ENCODE measurements around the gene SCAMP3. TPM values are rescaled to one million over a fixed set of nuclear protein-coding genes. Genes with fewer than 3 reads are reported as not detected.
A peak's percentile ranks its signal among the peaks of the same experiment; 100 is the strongest.
"Not testable (repeated sequence)": the region's sequence is repeated elsewhere in the genome, so short reads cannot be mapped to it uniquely, and the experiment has no call there.

SCAMP3 gene
- total RNA-seq, 2 donors from 2014 or later, result 98.9 to 107 TPM

DNA sequence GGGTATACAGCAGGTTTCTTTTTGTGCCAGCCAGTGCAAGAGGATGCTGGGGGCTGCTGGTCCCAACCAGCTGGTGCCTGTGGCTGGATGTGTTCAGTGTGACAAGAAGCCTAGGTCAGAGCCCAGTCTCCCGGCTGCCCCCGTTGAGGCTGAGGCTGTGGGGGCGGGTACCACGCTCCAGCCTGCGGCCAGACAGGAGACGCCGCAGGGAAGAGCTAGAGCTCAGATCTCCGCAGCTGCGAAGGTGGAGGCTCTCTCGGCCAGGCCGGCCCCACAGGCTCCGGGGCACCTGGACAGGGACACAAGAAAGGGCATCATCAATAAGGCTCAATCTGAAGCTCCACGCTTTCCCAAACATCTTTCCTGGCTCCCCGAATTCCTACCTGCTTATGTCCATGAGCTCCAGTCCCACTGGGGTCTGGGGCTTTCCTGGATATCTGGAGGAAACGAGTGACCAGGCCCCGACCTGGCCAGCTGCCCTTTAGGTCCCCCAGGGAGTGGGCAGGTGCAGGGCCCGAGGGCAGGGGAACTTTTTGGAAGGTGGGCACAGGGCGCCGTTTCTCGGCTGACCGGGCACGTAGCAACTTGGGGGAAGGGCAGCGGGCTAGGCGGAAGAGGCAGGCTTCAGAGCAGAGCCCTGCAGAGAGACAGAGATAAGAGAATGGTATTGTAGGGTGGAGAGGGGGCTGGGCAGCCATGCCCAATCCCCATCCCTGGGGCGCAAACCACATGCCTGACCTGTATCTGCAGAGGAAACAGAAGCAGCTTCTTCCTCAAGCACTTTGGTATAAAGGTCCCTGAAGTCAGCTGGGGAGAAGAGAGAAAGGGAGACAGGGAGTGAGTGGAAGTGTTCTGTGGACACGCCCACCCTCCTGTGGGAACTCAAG lies 14.2 kb downstream of the SCAMP3 start:
- ATAC-seq (no peak), DNase-seq (ENCODE audit: low spot score in 2 of 2) (no peak)
- peaks cover 11 to 16% of the 10 kb centered on the region in 2 donors for H3K36me3 Mint-ChIP-seq
- peaks cover 0 to 6% of the 10 kb centered on the region in 2 donors for H3K9me3 Mint-ChIP-seq
- H3K27ac Mint-ChIP-seq, result no peak overlapping the region

DNA sequence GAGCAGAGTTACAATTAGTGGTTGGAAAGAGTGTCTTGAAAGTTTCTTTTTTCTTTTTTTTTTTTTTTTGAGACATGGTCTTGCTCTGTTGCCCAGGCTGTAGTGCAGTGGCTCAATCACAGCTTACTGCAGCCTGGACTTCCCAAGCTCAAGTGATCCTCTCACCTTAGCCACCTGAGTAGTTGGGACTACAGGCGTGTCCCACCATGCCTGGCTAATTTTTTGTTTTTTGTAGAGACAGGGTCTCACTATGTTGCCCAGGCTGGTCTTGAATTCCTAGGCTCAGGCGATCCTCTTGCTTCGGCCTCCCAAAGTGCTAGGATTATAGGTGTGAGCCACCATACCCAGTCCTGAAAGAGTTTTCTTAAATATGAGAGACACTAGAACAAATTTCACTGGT lies 15.4 kb downstream of the SCAMP3 start:
- not testable (repeated sequence) for DNase-seq (ENCODE audit: low spot score in 2 of 2); ATAC-seq; H3K9me3 Mint-ChIP-seq
- H3K36me3 Mint-ChIP-seq, result peaks cover 11 to 16% of the 10 kb centered on the region in 2 donors
- peak overlapping the region in 1 of 2 donors; percentile 13 for H3K27ac Mint-ChIP-seq

DNA sequence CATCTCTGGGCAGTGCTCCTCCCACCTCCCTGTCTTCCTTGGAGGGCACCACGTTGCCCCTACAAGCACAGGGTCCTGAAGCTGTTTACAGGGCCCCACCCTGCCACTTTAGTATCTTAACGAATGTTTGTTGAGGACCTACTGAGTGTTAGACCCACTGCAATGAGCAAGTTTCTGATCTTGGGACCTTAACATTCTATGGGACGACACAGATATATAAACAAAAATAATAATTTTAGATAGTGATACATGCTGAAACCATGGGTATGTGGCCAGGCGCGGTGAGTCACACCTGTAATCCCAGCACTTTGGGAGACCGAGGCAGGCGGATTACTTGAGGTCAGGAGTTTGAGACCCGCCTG lies 17.0 kb downstream of the SCAMP3 start:
- Mint-ChIP-seq H3K36me3 (peaks cover 15 to 16% of the 10 kb centered on the region in 2 donors), H3K9me3 (peaks cover 0 to 6% of the 10 kb centered on the region in 2 donors)

DNA sequence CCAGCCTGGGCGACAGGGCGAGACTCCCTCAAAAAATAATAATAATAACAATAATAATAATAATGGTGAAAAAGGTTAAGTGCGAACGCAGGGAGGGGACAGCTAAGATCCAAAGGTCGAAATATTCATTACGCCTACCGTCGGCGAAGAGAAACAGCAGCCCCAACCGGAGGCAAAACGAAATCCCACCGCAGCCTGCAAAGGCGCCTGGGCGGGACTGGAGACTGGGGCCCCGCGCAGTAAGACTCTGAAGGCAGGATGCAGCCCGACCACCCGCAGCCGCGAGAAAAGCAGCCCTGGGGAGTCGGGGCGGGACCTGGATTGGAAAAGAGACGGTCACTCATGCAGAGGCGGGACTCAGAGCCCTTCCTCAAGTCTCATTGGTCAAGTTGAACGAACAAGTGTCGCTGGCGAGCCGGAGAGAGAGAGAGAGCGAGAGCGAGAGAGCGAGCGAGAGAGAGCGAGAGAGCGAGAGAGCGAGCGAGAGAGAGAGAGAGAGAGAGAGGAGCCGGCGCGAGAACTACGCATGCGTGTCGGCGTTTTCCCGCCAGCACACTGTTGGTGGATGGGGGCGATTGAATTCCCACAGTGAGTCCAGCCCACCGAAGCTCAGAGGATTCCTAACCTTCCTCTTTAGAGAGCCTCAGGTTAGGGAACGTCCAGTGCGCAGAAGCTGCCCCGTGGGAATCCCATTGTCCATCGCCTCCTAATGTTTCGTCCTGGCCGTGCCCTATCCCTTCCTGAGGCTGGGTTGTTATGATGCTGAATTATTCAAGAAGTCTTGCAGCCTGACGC lies 17.6 kb downstream of the SCAMP3 start:
- Mint-ChIP-seq H3K27ac (peak overlapping the region; percentile 86 to 95), H3K36me3 (peaks cover 15 to 16% of the 10 kb centered on the region in 2 donors), H3K9me3 (peaks cover 0 to 6% of the 10 kb centered on the region in 2 donors)
- peak; percentile 89 to 97 for ATAC-seq
- peak; percentile 95 to 97 for DNase-seq (ENCODE audit: low spot score in 2 of 2)

More for the DNA sequence above, 17.0 kb downstream of the SCAMP3 start:
- ATAC-seq (no peak), DNase-seq (ENCODE audit: low spot score in 2 of 2) (no peak)
- H3K27ac Mint-ChIP-seq, result peak overlapping the region; percentile 83 to 86

DNA sequence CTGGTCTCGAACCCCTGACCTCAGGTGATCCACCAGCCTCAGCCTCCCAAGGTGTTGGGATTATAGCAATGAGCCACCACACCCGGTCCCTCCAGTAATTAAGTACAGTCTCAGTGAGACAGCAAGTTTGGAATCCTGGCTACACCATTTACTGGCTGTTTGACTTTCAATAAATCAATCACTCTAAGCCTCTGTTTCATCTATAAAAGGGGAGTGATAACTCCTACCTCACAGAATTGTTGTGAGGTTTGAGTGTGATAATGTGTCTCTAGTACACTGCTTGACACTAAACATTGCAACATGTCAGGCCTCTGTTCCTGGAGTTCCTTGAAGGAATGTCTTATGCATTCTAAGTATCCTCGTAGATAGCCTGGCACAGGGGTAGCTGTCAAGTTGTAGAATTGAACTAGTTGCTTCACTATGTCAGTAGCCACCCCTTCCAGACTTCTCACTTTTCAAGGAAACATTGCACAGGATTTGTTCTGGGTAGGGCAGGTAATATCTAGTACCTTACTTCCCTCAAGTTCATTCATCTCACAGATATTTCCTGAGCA lies 19.3 kb downstream of the SCAMP3 start:
- no peak for DNase-seq (ENCODE audit: low spot score in 2 of 2)
- Mint-ChIP-seq H3K36me3 (peaks cover 15 to 16% of the 10 kb centered on the region in 2 donors), H3K9me3 (peaks cover 0 to 6% of the 10 kb centered on the region in 2 donors), H3K27ac (peak overlapping the region in 1 of 2 donors; percentile 86)
- no peak for ATAC-seq

DNA sequence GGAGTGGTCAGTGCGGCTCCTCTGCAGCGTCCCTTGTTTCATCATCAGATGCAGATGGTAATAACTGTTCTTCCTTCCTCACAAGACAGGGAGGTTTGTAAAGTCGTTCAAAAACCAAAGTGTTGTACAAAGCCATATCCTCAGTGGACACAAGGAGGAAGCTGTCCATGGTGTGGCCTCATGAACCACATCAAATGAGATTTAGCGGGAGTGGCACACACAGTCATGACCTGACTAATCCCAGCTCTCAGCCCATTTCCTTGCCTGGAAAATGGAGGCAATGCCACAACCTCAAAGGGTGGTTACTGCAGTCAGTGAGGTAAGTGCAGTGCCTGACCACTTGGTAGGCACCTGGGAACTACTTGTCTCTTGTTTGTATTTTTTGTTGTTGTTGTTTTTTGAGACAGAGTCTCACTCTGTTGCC lies 20.3 kb downstream of the SCAMP3 start:
- H3K36me3 Mint-ChIP-seq, result peaks cover 16 to 23% of the 10 kb centered on the region in 2 donors
- H3K9me3 Mint-ChIP-seq, result peaks cover 0 to 6% of the 10 kb centered on the region in 2 donors
- ATAC-seq, result peak in 1 of 2 donors; percentile 55
- DNase-seq (ENCODE audit: low spot score in 2 of 2), result peak in 1 of 2 donors; percentile 75
- H3K27ac Mint-ChIP-seq, result peak overlapping the region in 1 of 2 donors; percentile 86

DNA sequence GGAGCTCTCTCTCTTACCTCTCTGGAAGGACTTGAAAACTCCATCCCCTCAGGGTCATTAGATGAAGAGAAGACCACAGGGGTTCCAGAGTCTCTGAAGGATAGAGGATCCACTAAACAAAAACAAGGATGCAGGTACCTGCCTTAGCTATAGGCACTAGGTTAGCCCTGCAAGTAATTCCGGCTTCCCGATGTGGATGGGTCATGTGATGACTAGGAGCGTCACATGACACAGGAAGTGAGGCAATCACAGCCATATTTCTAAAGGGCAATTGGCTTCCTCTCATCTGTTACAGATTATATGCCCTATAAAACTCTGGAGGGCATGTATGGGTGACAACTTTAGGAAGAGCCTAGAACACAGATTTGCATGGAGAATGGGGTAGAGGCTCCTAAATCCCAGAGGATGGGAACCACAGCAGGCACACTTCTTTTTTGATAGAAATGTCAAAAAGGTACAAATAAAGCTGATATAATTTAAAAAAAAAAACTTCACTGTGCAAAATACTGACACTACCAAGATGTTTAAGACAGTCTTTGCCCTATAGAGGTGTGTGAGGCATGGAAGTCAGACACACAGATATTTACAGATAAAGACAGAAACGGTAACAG lies 21.0 kb downstream of the SCAMP3 start:
- ATAC-seq, result peak; percentile 37 to 53
- Mint-ChIP-seq H3K9me3 (peaks cover 0 to 6% of the 10 kb centered on the region in 2 donors), H3K36me3 (peaks cover 13 to 23% of the 10 kb centered on the region in 2 donors), H3K27ac (peak overlapping the region; percentile 86 to 92)
- DNase-seq (ENCODE audit: low spot score in 2 of 2), result peak in 1 of 2 donors; percentile 65

DNA sequence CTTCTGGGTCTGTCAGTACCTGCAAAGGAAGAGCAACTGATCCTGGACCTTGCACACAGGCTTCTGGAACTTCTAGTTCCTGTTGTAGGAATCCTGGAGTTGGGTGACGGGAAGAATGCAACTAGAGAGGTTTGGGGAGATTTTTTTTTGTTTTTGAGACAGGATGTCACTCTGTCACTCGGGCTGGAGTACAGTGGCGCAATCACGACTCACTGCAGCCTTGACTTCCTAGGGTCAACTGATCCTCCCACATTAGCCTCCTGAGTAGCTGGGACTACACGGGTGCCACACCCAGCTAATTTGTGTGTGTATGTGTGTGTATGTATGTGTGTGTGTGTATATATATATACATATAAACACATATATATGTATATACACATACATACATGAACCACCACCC lies 25.7 kb downstream of the SCAMP3 start:
- DNase-seq (ENCODE audit: low spot score in 2 of 2), result no peak
- Mint-ChIP-seq H3K9me3 (no peaks in the 10 kb centered on the region), H3K27ac (no peak overlapping the region), H3K36me3 (peaks cover 0 to 13% of the 10 kb centered on the region in 2 donors)
- no peak for ATAC-seq

DNA sequence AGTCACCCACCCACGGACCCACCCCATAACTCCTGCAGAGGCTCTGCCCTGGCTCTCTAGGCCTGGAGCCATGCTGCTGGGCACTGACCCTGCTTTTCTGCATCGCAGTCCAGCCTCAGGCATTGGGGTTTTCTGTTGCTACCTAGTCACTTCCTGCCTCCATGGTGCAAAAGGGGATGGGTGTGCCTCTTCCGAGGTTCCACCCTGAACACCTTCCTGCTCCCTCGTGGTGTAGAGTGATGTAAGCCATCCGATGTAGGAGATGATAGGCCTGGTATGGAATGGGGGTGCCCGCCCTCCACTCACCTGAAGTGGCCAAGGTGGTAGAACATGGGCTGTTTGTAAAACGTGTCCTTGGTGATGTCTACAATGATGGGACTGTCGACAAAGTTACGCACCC lies 26.8 kb downstream of the SCAMP3 start:
- H3K27ac Mint-ChIP-seq, result peak overlapping the region in 1 of 2 donors; percentile 38

DNA sequence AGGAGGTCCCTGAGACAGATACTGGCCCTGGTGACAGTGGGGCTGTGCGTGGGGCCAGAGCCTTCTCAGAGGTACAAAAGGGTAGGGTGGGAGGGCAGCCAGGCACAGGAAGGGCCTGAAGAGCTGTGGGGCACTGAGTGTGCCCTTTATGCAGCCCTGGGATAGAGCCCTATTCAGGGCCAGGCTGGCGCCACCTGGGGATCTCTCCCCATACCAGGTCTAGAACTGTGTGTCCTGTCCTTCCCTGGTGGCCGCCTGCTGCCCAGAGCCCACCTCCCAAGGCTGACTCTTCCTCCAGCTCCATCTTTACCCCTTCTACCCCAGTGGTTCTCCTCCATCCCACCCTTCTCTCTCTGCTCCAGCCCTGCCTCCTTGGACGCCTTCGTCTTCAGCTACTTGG lies 28.7 kb downstream of the SCAMP3 start:
- not testable (repeated sequence) for H3K27ac Mint-ChIP-seq; H3K36me3 Mint-ChIP-seq; H3K9me3 Mint-ChIP-seq; DNase-seq (ENCODE audit: low spot score in 2 of 2)
- peak in 1 of 2 donors; percentile 33 for ATAC-seq

More for the DNA sequence above, 26.8 kb downstream of the SCAMP3 start:
- H3K9me3 Mint-ChIP-seq; ATAC-seq; DNase-seq (ENCODE audit: low spot score in 2 of 2); H3K36me3 Mint-ChIP-seq: not testable (repeated sequence)

DNA sequence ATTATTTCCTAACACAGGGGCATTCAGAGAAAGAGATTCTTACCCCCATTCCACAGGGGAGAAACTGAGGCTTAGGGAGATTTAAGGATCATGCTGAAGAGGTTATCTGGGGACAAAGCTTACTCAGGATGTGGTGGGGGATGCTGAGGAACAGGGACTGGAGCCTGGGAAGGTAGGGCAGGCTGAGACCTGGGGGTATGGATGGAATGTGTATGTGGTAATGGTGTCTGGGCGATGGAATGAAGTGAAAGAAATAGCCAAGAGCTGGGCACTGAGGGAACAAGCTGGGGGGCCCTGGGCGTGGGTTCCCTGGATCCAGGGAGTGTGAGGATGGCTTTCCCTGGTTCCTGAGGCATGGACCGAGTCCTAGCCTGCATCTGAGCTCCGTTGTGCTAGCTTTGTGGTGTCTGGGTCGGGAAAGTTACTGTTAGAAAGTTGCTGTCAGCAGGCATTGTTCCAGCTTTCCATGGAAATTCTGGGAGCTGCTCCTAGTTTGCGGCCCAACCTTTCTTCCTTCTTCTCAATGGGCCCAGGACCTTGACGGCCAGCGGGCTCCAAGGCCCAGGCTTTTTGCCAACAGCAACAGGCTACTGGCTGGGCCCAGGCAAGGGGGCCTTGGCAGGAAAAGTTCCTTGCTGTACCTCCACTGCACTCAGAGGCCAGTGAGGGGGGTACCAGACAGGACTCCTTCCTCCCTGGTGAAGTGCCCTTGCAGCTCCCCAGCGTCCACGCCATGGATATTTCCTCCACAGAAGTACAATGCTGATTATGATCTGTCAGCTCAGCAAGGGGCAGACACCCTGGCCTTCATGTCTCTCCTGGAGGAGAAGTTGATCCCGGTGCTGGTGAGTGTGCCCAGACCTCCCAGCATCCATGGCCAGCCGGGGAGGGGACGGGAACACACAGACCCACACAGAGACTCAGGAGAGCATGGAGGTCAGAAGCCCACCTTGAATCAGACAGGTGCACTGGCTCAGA lies 29.9 kb downstream of the SCAMP3 start:
- H3K9me3 Mint-ChIP-seq; DNase-seq (ENCODE audit: low spot score in 2 of 2); ATAC-seq; H3K36me3 Mint-ChIP-seq: not testable (repeated sequence)
- peak overlapping the region; percentile 29 to 75 for H3K27ac Mint-ChIP-seq

DNA sequence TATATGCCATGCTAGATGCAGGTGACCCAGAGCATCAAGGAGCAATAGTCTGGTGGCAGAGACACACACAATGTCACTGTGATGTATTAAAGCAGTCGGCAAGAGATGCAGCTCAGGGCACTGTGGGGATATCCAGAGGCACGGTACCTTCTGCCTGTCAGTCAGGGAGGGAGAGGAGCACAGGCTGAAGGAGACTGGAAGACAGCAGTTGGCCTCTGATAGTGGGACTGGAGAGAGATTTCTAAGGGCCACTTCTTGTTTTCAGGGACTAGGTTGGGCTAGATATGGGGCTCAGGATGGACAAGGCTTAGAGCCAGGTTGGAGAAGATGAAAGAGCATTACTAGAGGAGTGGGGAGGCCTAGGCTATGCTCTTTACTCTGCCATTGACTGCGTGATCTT lies 30.9 kb downstream of the SCAMP3 start:
- peak overlapping the region; percentile 7 to 75 for H3K27ac Mint-ChIP-seq
- ATAC-seq; DNase-seq (ENCODE audit: low spot score in 2 of 2); H3K36me3 Mint-ChIP-seq; H3K9me3 Mint-ChIP-seq: not testable (repeated sequence)

DNA sequence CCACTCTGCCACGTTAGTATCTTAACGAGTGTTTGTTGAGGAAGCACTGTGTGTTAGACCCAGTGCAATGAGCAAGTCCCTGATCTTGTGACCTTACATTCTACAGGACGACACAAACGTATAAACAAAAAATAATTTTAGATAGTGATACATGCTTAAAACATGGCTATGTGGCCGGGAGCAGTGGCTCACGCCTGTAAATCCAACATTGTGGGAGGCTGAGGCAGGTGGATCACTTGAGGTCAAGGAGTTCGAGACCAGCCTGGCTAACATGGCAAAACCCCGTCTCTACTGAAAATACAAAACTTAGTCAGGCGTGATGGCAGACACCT lies 34.1 kb downstream of the SCAMP3 start:
- DNase-seq (ENCODE audit: low spot score in 2 of 2), result no peak
- Mint-ChIP-seq H3K9me3 (no peaks in the 10 kb centered on the region), H3K27ac (peak overlapping the region; percentile 82 to 96), H3K36me3 (peaks cover 0 to 18% of the 10 kb centered on the region in 2 donors)
- ATAC-seq, result no peak

DNA sequence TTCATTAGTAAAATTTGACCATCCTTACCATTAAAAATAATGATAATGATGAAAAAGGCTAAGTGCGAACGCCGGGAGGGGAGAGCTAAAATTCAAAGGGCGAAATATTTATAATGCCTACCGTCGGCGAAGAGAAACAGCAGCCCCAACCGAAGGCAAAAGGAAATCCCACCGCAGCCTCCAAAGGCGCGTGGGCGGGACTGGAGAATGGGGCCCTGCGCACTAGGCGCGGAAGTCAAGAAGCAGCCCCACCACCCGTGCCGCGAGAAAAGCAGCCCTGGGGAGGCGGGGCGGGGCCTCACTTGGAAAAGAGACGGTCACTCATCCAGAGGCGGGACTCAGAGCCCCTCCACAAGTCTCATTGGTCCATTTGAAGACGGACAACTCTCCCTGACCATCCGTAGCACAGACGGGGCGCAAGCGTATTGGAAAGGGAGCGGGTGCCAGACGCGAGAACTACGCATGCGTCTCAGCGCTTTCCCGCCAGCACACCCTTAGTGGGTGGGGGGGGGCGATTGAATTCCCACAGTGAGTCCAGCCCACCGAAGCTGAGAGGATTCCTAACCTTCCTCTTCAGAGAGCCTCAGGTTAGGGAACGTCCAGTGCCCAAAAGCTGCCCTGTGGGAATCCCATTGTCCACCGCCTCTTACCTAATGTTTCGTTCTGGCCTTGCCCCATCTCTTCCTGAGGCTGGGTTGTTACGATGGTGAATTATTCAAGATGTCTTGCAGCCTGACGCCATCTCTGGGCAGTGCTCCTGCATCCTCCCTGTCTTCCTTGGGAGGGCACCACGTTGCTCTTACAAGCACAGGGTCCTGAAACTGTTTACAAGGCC lies 34.7 kb downstream of the SCAMP3 start:
- DNase-seq (ENCODE audit: low spot score in 2 of 2) (peak; percentile 98 to 99), ATAC-seq (peak; percentile 94 to 95)
- Mint-ChIP-seq H3K27ac (peak overlapping the region; percentile 87 to 96), H3K36me3 (peaks cover 0 to 18% of the 10 kb centered on the region in 2 donors), H3K9me3 (no peaks in the 10 kb centered on the region)

DNA sequence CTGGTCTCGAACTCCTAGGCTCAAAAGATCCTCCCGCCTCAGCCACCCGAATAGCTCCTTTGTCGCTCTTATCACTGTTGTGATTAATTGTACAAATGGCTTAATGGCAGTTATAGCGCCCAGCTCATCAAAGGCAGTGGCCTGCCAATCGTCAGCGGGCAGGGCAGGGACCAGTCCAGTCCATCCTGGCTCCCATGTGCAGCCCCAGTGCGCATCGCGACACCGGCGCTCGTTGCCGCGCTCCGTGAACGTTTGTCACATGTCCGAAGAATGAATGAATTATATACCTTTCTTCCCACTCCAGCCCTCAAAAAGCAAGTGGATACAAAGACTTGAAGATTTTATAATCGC lies 35.3 kb downstream of the SCAMP3 start:
- ATAC-seq, result peak; percentile 56 to 63
- no peaks in the 10 kb centered on the region for H3K9me3 Mint-ChIP-seq
- peak overlapping the region; percentile 87 to 96 for H3K27ac Mint-ChIP-seq
- peaks cover 0 to 18% of the 10 kb centered on the region in 2 donors for H3K36me3 Mint-ChIP-seq
- DNase-seq (ENCODE audit: low spot score in 2 of 2), result peak; percentile 55 to 77
